Kidney glomerular epithelial cell (primary cell): Measurements from ENCODE around the gene IQSEC2.

Source experiments
- DNase-seq: peaks from one replicate; lab custom pipeline; 2025; lab: John Stamatoyannopoulos, UW

Gene IQSEC2

DNA sequence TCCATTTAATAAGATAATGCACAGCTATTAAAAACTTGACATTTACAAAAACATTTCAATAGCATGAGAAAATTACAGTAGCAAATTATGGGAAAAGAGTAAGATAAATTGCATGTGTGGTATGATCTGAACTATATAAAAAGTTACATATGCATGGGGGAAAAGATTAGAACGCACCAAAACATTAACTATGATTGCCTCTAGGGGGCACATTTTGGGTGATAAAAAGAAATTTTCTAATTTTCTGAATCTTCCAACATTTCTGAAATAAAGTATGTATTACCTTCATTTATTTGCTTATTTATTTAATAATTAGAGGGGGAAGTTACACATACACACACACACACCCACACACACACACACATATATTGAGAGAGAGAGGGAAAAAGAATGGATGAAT, 36.8 kb downstream of the IQSEC2 start:
- no peak for DNase-seq

DNA sequence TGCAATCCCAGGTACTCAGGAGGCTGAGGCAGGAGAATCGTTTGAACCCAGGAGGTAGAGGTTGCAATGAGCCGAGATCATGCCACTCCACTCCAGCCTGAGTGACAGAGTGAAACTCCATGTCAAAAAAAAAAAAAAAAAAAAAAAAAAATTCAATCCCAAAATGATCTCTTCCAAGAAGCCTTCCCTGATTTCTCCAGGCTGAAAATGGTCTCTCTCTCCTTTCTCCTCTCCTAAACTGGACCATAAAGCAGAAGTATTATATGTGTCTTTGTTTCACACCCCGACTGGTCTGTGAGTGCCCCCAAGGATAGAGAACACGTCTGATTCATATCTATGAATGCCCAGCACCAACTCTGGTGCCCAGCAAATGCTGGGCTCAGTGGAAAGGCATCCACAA, 39.1 kb downstream of the IQSEC2 start:
- DNase-seq, result no peak

DNA sequence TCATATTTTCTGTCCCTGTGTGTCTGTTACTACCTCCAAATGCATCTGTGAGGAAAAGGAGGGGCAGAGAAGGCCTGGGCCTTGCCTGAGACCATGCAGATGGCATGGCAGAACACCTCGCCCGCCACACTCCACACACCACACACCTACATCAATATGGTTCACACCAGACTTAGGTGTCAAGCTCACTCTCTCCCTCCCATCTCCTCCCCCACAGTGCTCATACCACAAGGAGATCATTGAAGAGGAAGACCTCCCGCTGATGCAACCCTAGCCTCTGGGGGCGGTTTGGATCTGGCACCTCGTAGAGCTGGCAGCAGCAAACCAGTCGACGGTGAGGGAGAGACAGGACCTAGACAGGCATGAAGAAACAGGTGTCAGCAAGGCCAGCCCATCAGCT, 39.8 kb downstream of the IQSEC2 start:
- DNase-seq, result no peak

DNA sequence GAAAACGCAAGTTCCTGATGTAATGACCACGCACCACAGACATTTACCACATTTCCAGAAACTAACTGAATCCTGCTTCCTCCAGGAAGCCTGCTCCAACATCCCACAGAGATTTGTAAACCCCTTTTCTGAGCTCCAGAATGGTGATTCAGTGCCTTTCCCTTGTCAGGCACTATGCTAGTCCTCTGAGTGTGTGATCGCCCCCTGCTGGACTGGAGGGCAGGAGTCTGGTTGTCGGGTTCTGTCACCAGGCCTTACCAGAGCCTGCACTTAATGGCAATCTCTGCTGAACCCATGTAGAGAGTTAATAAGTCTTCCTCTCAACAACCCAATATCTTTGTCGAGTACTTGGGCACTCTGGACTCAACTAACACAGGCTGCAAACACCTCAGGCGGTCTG, 41.9 kb downstream of the IQSEC2 start:
- DNase-seq, result no peak

DNA sequence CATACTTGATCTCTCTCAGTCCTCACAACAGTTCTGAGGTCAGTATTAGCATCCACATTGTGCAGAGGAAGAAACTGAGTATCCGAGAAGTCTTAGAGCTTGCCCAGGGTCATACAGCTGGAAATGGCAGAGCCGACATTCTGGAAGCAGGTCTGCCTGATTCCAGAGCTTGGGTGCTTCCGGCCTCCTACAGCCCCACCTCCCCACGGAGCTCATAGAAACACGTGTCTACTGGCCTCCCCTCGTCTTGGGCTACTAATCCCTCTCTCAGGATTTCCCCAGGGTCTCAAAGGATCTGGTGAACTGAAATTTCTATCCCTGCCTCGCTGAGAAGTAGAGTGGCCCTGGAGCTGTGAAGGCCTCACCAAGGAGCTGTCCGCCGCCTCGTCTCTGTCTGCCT, 44.3 kb downstream of the IQSEC2 start:
- DNase-seq, result no peak

DNA sequence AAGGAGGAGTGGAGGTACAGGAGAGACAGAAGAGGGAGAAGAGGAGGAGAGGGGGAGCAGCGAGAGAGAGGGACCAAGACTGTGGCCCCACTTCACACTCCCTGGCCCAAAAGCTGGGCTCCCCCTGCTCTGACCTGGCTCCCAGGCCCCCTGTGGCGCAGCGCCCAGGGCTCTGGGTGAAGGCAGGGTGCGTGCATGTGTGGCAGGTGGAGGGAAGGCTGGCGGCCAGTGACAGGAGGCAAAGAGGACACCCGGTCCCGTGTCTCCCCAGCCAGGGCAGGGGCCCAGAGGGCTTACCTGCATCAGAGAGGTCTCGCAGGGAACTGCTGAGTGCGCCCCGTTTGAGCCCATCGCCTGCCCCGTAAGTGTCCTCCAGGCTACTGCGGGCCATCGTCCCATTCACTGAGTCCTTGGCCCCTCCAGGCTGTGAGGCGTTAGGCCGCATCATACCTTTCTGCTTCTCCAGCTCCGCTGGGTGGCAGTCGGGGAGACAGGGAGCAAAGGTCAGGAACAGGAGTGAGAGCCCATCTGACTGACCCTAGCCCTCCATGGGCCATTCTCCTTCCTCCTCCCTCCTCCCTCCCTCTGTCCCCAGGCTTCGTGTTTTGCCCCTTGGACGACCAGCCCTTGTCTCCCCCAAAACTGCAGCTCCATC, 45.2 kb downstream of the IQSEC2 start:
- no peak for DNase-seq

DNA sequence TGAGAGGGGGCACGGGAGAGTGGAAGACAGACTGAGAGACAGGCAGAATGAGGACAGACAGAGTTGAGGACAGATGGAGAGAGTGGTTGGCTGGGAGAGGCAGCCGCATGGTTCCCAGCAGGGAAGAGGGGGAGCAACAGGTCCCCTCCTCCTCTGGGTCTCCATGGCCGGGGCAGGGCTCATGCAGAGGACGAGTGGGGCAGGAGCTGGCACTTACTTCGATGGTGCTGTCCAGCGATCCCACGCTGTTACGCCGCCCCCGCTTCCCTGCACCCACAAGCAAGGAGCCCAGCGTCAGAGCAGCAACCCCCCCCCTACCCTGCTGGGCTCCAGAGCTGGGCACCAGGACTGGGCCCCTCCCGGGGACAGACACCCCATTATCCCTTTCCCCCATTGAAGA, 45.8 kb downstream of the IQSEC2 start:
- DNase-seq, result no peak

DNA sequence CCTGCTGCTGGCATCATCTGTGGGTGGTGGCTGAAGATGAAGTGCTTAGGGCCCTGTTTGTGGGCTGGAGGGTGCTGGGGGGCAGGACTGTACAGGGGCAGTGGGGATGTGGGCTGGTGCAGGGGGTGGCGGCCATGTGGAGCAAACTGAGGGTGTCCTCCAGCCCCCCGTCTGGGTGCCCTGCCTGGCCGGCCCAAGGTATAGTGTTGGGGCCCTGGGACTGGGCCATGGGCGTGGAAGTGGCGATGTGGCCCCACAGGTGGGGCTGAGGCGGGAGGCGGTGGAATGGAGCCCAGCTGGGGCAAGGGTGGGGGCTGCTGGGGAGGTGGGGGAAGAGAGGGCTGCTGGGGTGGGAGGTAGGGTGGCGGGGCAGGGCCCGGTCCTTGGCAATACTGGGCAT, 46.9 kb downstream of the IQSEC2 start:
- DNase-seq, result no peak

DNA sequence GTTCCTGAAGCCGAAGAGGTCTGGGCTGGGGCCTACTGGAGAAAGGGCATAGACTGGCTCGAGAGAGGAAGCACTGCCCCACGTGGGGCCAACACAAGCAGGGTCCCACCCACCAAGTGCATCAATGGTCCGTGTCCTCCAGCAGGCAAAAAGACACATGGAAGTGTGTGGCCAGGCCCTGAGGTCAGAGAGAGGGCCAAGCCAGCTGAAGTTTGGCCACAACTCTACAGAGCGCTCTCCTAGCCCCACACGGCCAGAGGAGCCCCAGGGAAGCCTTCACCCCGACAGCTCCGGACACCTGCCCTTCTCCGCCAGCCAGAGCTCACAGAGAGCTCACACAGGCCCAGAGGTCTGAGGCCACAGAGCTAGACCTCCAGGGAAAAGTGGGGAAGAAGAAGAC, 47.8 kb downstream of the IQSEC2 start:
- DNase-seq, result no peak

DNA sequence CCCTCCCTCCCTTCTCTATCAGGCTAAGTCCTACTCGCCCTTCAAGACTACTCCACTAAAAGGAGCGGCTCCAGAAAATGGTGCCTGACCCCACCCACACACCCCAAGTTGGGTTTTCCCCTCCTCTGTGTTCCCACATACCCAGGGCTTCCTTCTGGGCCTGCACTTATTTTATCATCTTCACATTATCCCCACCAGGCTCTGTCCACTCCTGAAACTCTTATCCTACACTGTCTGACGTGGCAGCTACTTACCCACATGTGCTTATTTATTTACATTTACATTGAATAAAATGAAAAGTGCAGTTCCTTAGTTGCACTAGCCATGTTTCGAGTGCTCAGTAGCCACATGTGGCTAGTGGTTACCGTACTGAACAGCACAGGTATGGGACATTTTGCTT, 51.3 kb downstream of the IQSEC2 start:
- no peak for DNase-seq

DNA sequence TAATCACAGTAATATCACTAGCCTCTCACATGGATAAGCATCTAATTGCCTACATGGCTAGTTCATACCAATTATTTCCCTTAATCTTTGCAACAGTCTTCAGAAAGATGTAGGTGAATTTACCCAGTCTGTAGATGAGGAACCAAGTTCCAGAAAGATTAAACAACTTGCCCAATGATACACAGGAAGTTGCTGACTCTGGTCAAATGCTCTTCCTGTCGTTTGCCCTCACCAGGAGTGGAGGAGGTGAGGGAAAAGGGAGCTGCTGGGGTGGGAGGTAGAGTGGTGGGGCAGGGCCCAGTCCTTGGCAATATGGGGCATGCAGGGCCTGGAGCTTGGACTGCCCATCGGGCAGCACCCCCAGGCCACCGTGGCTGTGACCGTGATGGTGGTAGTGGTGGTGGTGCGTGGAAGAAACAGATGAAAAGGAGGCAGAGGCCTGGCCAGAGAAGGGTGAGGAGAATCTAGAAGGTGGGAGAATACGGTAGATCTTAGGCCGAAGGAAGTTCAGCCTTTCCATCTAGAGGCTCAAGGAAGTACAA, 54.1 kb downstream of the IQSEC2 start:
- no peak for DNase-seq

DNA sequence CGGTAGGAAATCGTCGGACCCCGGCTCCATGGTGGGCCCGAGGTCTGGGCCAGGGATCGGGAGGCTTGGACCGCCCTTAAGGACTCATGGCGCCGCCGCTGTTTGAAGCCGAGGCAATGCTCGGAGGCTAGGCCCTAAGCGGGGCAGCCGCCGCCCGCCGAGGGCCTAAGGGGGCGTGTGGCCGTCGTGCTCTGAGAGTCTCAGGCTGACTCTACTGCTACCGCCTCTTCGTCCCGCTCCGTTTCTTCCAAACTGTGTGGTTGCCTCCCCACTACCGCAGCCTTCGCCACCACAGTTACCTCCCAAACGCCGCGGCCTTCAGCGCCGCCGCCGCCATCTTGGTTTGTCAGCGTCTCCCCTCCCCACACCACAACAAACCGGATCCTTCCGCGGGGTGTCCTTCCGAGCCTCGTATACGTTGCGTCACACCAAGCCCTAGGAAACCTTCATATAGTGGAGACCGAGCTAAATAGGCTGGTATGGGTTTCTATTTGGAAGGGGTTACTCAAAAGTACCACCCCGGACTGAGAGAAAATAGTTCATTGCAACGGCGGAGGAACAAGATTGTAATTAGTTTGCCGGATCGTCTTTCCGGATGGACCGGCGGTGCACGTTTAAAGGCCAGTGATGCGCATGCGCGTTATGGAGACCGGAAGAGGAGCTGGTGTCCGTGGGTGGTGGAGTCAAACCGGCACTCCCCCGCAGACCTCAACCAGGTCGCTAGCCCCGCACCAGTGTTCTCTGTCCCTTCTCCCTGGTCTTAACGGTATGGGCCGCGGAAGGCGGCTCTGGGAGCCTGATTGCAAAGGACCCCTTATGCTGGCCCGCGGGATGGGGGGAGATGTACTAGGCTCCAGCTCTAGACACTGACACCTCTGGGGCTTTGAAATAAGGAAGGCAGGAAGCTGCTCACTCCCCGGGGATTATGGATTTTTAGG, 56.3 kb downstream of the IQSEC2 start, which contains the start of gene KDM5C:
Gene KDM5C (minus strand): TSS at position 348 of the 938 bp plus-strand sequence. CDS start 318 bp downstream, at position 30.
- DNase-seq, result peak; percentile 61

DNA sequence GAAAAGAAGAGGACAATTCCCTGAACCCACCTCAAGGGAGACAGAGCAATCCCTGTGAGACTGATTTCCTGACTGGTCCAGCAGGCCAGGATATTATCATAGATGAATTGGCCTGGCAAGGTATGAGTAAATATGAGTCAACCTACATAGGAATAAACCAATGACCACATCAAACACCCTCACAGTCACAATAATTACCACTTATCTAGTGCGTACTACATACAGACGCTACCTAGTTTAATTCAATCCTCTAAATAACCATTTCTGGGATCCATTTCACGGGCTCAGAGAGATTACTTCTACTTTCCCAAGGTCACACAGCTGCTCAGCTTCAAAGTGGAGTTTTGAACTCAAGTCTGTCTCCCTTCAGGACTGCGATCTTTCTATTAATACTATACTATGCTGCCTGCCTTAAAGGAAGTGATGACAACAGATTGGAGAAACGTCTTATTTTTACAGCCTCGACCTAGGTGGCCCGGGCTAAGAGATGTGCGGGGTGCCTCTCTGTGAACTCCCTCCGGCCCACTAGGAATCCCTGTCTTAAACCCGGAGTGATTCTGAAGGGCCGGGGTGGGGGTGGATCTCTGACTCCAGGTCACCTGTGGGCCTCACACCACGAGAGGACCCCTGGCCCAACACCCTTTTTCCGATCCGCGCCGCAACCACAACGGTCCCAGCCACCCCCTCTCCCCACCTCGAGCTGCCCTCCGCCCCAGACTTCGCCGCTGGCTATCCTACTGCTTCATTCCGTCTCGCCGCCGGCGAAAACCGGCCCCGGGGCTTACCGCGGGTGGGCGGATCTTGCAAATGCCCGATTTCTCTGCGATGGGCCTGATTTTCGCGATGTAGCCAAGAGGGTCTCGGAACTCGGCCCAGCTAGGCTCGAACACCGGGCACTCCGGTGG, 57.2 kb downstream of the IQSEC2 start:
- DNase-seq, result peak; percentile 42

DNA sequence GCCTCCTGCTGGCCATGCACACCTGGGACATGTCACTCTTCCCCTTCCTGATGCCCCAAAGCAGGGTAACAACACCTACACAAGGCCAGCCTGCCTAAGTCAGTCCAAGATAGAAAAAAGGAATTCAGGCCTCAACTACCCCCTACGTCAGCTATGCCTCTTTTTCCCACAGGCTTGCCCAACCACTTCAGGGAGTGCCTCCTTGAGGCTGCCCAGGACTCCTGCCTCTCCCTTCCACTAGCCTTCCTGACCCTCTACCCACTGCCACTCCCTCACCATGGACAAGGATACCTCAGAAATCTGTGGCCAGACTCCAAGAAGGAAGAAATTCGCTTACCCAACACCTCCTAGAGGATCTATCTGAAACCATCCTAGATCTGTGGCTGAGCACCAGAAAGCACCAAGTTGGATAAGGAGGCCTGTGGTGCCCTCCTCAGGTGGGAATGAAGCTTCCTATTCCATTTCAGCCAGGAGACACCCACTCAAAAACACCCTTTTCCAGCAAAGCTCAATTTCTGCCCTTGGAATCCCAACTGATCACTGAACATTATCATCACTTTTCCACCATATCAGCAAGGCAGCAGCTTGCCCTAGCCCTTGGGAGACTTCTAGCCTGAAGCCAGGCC, 58.2 kb downstream of the IQSEC2 start:
- no peak for DNase-seq
